NCI-H1092 treated with DMSO at 0.1 percent for 48 hours (cell line): ENCODE results near the gene SERTAD1.
A peak's percentile ranks its signal among the peaks of the same experiment; 100 is the strongest.
"Not testable (repeated sequence)": the region's sequence is repeated elsewhere in the genome, so short reads cannot be mapped to it uniquely, and the experiment has no call there.

Experiments used
- DNase-seq: peaks from one replicate; lab custom pipeline; 2025; lab: John Stamatoyannopoulos, UW

SERTAD1 gene

GRCh38 chr19:40450664-40451063 lies 24.9 kb upstream of the SERTAD1 start:
- DNase-seq = no peak

GRCh38 chr19:40449506-40449905 lies 23.7 kb upstream of the SERTAD1 start:
- DNase-seq = no peak

- no peak for DNase-seq
Observed at GRCh38 chr19:40446263-40446784, 20.5 kb upstream of the SERTAD1 start.

GRCh38 chr19:40445780-40446262 lies 20.0 kb upstream of the SERTAD1 start:
- no peak for DNase-seq

- DNase-seq = no peak
Observed at GRCh38 chr19:40444825-40445312, 19.1 kb upstream of the SERTAD1 start.

DNA sequence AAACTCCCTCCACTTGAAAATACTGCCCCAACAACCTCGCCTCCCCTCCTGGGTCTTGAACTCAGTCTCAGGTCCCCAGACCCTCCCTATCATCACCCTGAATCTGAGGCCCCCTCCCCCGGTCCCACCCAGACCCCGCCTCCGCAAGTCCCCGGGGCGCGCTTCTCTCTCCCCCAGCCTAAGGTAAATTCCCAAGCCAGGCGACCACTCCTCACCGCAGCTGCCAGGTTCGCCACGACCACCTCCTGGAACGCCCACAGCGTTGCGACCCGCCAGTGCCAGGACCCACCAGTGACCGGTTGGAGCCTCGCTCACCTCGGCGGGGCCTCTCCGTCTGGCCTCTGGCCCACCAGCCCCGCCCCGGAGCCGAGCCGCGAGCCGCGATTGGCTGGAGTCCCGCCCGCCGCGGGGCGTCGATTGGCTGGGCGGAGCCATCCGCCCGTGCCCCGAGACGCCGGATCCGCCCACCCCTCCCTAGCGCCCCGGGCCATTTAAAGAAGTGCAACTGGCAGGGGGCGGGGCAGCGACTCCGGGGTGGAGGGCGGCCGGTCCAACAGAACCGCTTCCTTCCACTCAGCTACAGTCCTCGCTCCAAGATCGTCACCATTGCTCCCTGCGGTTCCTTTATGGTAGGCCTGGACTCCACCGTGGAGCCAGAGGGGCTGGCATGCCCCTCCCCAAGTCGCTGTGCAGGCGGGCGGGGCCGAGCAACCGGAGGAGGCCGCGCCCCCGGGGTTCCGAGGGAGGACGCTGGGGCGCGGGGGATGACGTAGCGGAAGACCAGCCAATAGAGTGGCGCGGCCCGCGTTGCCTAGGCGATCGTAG lies 18.4 kb upstream of the SERTAD1 start, which contains the start of gene SERTAD3:
Gene SERTAD3 (minus strand): TSS at position 336 of the 825 bp plus-strand sequence. CDS start 2,255 bp downstream, outside the sequence.
- peak; percentile 97 for DNase-seq

DNA sequence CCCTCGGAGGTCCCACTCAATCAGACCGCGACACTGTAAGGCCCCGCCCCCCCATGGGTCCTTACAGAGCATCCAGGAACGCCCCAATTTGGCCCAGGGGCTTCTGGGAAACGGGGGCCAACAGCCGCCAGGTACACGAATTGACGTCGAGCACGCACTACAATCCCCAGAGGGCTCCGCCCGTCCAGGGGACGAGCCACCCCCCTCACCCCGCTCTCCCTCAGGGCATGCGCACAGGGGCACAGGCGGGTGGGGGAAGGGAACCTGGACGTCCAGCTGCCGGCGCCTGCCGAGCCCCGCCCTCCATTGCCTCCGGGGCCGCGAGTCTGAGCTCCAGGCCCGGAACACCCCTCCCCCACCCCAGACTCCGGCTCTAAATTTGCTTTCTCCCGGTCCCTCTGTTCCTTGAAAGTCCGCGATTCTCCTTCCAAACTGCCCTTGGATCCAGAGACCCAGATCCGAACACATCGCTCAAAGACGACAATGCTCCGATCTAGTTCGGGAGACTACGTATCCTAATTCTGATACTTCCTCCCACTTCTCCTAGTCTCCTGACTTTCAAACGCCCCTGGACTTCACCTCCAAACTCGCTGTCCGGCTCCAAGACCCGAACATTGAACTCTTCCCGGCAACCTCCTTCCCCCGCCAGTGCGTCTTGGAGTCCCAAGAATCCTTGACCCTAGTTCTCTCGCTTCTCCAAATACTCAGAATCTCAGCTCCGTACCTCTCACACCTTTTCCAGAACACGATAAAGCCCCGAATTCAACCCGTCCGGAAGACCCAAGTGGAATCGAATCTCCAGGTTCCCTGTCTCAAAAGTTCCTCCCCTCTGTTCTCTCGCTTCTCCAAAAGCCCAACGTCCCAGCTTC lies 17.6 kb upstream of the SERTAD1 start:
- peak; percentile 93 for DNase-seq

DNA sequence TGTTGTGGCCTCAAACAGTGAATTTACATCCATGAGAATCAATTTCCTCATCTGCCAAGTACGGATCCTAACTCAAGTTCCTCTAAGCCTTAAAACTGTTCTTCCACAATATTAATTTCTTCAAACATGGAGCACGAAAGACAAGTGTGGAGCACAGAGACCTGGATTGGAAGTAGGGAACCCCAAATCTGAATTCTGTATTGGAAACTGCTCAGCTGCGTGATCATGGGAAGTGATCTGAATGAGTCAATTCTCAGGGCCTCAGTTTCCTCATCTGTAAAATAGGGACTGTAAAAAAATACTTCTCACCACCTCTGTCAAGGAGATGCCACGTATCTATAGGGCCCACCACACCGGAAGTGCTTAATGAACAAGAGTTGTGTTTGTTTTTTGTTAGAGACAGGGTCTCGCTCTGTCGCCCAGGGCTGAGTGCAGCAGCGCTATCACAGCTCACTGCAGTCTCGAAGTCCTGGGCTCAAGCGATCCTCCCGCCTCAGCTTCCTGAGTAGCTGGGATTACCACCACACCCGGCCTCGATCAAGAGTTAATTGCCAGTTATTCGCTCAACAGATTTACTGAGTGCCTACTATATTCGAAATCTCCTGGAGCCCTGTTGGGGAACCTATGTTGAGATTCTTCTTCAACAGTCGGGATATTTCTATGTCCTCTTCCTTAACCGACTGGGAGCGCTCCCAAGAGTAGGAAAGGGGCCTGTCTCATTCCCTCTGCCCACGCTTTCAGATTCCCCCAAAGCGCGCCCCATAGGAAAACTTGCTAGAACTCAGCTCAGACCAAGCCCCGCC lies 16.7 kb upstream of the SERTAD1 start:
- no peak for DNase-seq

DNA sequence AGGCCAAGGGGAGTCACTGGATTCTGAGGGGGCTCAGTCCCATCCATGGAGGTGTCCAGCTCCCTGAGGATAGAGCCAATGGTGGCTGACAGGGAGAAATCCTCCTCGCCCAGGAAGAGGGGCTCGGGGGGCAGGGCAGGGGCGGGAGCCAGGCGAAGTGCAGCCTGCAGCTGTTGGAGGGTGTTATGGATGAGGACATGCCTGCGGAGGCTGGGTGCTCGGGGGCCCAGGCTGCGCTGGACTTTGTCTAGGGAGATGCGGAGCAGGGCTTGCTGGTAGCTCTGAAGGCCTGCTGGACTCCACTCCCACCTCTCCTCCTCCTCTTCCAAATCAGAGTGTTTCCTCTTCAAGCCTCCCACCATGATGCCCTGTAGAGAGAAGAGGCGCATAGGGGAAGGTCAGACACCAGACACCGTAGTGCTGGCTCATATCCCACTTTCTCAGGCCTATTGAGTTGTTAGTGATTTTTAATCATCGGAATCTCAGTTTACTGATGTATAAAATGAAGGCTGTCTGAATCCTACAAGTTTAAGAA lies 16.0 kb upstream of the SERTAD1 start:
- no peak for DNase-seq

DNA sequence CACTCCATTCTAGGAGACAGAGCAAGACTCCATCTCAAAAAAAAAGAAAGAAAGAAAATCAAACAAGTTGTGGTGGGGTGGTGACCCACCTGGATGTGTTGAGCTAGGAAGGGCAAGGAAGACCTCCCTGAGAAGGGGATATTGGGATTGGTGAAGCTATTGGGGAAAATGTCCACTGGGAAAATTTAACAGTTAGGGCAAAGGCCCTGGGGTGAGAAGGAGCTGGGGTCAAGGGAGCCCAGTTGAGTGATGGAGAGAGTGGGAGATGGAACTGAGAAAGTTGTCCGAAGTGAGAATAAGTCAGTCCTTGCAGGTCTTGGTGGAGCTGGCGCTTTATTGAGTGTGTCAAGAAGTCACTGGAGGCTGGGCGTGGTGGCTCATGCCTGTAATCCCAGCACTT lies 12.5 kb upstream of the SERTAD1 start:
- no peak for DNase-seq

DNA sequence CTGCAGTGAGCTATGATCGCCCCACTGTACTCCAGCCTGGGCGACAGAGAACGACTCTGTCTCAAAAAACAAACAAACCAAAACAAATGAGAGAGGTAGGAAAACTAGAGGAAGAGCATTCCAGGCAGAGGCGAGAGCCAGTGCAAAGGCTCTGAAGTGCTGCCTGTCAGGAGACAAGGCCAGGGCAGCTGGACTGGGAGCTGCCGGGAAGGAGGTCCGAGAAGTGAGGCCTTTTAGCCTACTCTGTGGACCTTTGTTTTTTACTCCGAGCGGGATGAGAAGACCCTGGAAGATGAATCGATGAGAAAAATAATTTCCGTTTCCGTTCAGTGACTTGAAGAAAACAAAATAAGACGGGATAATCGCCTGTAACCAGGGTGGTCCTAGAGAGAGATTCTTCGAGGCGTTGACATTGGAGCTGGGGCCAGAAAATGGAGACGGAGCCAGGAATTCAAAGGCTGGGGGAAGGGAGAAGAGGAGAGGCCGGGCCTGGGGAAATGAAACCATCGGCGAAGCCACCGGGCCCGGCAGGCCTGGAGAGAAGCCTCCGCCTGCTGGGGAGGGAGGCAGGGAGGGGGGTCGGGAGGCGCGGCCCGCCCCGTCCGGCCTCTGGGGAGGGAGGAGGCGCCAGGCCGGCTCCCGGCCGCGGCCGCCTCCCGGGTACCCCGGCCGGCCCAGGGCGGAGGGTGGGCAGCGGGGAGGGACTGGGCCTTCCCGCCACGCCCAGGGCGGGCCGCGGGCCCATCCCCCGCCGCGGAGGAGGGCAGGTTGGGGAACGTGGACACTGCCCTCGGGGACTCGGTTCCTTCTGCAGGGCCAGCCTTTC lies 7.8 kb upstream of the SERTAD1 start:
- peak; percentile 58 for DNase-seq

DNA sequence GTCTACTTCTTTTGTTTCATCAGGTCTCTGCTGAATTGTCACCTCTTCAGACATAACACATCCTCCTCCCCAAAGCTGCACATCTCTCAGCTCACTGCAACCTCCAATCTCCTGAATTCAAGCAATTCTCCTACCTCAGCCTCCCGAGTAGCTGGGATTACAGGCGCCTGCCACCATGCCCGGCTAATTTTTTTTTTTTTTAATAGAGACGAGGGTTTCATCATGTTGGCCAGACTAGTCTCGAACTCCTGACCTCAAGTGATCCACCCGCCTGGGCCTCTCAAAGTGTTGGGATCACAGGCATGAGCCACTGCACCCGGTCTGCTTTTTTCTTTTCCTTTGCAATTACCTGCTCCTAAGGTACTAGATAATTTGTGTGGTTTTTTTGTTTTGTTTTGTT lies 7.0 kb upstream of the SERTAD1 start:
- not testable (repeated sequence) for DNase-seq

GRCh38 chr19:40431698-40432097 lies 5.9 kb upstream of the SERTAD1 start:
- DNase-seq = no peak

DNA sequence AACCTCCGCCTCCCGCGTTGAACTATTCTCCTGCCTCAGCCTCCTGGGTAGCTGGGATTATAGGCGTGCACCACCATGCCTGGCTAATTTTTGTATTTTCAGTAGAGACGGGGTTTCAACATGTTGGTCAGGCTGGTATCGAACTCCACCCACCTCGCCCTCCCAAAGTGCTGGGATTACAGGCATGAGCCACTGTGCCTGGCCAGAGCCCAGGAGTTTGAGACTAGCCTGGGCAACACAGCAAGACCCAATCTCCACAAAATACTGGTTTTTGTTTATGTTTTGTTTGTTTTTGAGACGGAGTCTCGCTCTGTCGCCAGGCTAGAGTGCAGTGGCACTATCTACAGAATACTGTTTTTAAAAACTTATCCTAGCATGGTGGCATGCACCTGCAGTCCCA lies 4.5 kb upstream of the SERTAD1 start:
- not testable (repeated sequence) for DNase-seq

GRCh38 chr19:40428197-40428596 lies 2.4 kb upstream of the SERTAD1 start:
- not testable (repeated sequence) for DNase-seq

DNA sequence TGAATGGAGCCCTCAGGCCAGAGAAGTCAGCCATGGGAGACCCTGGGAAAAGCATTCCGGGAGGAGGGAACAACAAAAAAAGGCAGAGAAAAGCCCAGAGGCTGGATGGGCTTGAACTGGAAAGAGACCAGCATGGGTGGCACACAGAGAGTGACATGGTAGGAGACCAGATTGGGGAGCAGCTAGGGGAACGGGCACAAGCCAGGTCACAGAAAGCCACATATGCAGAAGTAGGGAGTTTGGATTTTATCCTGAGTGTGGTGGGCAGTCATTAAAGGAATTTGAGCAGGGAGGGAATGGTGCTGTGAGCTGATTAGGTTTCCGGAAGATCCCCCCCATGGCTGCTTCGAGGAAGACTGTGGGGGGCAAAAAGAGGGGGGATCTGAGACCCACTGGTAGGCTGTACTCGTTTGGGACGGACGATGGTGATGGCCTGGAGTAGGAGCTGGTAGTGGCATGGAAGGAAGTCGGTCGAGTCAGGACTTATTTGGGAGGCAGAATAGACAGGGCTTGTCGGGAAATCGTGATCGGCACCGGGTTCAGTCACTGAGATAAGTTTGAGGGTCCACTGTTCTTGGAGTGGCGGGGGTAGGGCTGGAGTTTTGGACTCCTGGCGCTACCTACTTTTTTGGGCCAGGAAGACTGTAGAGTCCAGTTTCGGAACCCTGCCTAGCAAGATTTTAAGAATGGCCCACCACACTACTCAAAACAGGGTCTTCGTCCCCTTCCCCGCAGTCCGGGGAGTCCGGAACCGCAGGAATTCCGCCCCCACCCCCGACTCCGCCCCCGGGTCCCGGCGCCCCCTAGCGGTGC lies 949 bp downstream of the SERTAD1 start:
- DNase-seq = no peak

DNA sequence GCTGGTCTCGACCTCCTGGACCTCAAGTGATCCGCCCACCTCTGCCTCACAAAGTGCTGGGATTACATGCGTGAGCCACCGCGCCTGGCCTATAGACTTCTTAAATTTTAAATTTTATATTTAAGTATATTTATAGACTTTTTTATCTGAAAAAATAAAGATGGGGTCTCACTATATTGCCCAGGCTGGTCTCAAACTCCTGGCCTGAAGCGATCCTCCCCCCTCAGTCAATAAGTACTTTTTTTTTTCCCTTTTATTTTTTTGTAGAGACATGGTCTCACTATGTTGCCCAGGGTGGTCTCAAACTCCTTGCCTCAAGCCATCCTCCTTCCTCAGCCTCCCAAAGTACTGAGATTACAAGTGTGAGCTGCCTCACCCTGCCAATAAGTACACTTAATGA lies 1.9 kb downstream of the SERTAD1 start:
- DNase-seq = no peak

- DNase-seq = no peak
Observed at GRCh38 chr19:40422748-40423566, 2.8 kb downstream of the SERTAD1 start.
